ENCODE measurements around the gene MT2A. TPM values are rescaled to one million over a fixed set of nuclear protein-coding genes. Genes with fewer than 3 reads are reported as not detected.

MT2A gene
- total RNA-seq, 2 donors from 2014 or later = 643 to 1,788 TPM

DNA sequence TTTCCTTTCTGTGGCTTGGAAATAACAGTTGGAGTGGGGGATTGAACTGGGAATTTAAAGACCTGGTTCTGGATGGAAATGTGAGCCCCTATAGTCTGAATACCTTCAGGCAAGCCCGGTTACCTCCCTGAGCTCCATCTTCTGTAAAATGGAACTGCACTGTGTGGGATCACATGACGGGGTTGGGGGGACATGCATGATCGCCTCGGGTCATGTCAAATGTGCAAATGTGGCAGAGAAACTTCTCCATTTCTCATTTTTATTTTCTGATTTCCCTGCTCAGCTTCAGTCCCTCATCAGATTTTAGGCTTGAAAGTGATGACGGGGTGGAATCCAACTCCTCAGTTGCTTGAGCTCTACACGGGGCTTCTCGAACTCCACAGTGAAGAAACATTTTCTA is 44.8 kb downstream of the MT2A start:
- DNase-seq (ENCODE audit: low spot score) = no peak
- intact Hi-C loops (cut with DNase I) = no loop called here

DNA sequence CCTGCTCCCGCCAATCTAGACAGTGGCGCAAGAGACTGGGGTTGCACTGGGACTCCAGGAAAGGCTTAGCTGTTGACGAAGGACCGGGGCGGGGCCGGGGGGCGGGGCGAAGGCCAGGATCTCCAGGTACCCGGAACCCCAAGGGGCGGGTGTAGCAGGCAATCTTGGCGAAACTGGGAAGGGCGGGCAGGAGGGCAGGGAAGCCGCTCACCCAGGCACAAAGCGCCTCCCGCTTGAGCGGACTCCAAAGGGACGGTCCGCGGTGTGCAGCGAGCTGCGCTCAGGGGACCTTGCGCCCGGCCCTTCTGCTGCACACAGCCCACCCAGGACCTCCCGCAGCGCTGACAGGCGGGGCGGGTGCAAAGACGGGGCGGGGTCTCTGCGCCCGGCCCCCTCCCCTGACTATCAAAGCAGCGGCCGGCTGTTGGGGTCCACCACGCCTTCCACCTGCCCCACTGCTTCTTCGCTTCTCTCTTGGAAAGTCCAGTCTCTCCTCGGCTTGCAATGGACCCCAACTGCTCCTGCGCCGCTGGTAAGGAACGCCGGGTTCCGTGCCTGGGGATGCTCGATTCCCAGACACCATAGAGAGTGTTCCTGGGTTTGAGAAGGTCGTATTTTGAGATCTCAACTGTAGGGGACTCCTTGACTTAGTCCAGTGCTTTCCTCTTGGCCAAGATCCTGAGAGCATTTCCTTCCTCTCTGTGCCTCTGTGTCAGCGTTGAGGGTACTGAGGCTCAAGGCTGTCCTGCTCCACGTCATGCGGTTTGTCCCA is 49.4 kb downstream of the MT2A start, which contains the start of gene MT1F:
TSS of gene MT1F (plus strand) at position 405 of the 772 bp plus-strand sequence. CDS start at position 505, 100 bp downstream.
- intact Hi-C loops (cut with DNase I) = no loop called here

DNA sequence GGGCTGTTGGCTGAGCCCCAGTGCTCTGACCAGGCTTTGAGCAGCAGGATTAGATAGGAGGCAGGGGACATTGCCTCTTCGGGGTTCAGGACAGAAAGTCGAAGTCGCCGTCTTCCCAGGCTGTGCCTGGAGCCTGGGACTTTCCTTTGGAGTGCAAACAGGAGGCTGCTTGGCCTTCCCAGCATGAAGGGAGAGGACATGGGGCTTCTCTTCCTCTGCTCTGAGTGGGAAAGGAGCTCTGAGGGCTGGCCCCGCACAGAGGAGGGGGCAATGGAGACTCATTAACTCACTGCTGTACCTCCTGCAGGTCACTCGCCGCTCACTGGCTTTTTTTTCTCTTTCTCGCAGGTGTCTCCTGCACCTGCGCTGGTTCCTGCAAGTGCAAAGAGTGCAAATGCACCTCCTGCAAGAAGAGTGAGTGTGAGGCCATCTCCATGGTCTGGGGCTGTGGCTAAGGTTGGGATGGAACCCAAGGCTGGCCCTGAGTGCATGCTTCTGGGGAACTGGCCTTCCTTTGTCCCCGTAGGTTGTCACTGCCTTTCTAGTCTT is 50.0 kb downstream of the MT2A start:
- intact Hi-C loops (cut with DNase I) = no loop called here
- DNase-seq (ENCODE audit: low spot score) = peak; percentile 92

More for the DNA sequence above, 49.4 kb downstream of the MT2A start, which contains the start of gene MT1F:
- peak; percentile 93 for DNase-seq (ENCODE audit: low spot score)

Other genes starting within 250 kb of the MT2A start
- gene AMFR, start 183.0 kb upstream of the MT2A start, total RNA-seq = 100 to 1,000 TPM; 102 to 116 TPM
- gene NUDT21, start 157.3 kb upstream of the MT2A start, total RNA-seq = 10 to 100 TPM; 75.5 to 76.3 TPM
- gene OGFOD1, start 157.0 kb upstream of the MT2A start, total RNA-seq = 10 to 100 TPM; 33.8 to 35.2 TPM
- gene BBS2, start 88.6 kb upstream of the MT2A start, total RNA-seq = 10 to 100 TPM; 30.5 to 36.5 TPM
- gene MT4, start 43.5 kb upstream of the MT2A start, total RNA-seq = not detected
- not detected for gene MT3, start 19.1 kb upstream of the MT2A start, total RNA-seq
- gene MT1E, start 17.2 kb downstream of the MT2A start, total RNA-seq = 100 to 1,000 TPM; 240 to 379 TPM
- 100 to 1,000 TPM in 1 of 2 donors, 10 to 100 TPM in 1; 82.2 to 146 TPM for gene MT1M, start 24.1 kb downstream of the MT2A start, total RNA-seq
- gene MT1A, start 30.1 kb downstream of the MT2A start, total RNA-seq = 100 to 1,000 TPM in 1 of 2 donors, 10 to 100 TPM in 1; 52.7 to 104 TPM
- not detected for gene MT1B, start 43.3 kb downstream of the MT2A start, total RNA-seq
- 10 to 100 TPM in 1 of 2 donors, 1 to 10 TPM in 1; 9.1 to 10.6 TPM for gene MT1F, start 49.4 kb downstream of the MT2A start, total RNA-seq
- gene MT1G, start 59.5 kb downstream of the MT2A start, total RNA-seq = 10 to 100 TPM; 14.0 to 26.7 TPM
- 1 to 10 TPM in 1 of 2 donors, not detected in 1; 2.0 TPM for gene MT1H, start 61.2 kb downstream of the MT2A start, total RNA-seq
- 100 to 1,000 TPM; 459 to 753 TPM for gene MT1X, start 73.9 kb downstream of the MT2A start, total RNA-seq
- gene NUP93, start 121.5 kb downstream of the MT2A start, total RNA-seq = 10 to 100 TPM; 42.8 to 54.7 TPM

Data from posterior vena cava (tissue), 2 donors.